Stomach smooth muscle (tissue), 2 donors: ENCODE measurements around the gene RAF1.

Experiments used
- H3K27ac ChIP-seq: one replicate; pipeline ENCODE4 v1.7.0; 2013; ENCODE audit warnings: mild to moderate bottlenecking, low read length, inconsistent platforms
- H3K27me3 ChIP-seq, 2 donors: one replicate each; pipeline ENCODE4 v1.7.0; 2013; ENCODE audit warnings: low read length in 2 of 2; ENCODE audit not compliant: insufficient read depth in 2 of 2, control insufficient read depth in 1 of 2
- H3K36me3 ChIP-seq, 2 donors: one replicate each; pipeline ENCODE4 v1.7.0; 2013; ENCODE audit warnings: low read length in 2 of 2; ENCODE audit not compliant: control insufficient read depth in 2 of 2, insufficient read depth in 2 of 2
- H3K4me1 ChIP-seq: one replicate; pipeline ENCODE4 v1.7.0; 2013; ENCODE audit warnings: low read length; ENCODE audit not compliant: control insufficient read depth, insufficient read depth
- H3K4me3 ChIP-seq, 2 donors: one replicate each; pipeline ENCODE4 v1.7.0; 2013; ENCODE audit warnings: low read length in 2 of 2
- H3K9ac ChIP-seq, 2 donors: one replicate each; pipeline ENCODE4 v1.7.0; 2013; ENCODE audit warnings: low read length in 2 of 2, mild to moderate bottlenecking in 1 of 2
- H3K9me3 ChIP-seq, 2 donors: one replicate each; pipeline ENCODE4 v1.7.0; 2013; ENCODE audit warnings: low read length in 2 of 2; ENCODE audit not compliant: control insufficient read depth in 2 of 2
- donor health status: healthy.
- donor health status: Pancreatic carcinoma.

Gene RAF1

GRCh38 chr3:12593473-12593872, 70.4 kb downstream of the RAF1 start:
- no peaks in the 10 kb centered on the region for H3K27me3 ChIP-seq
- peaks cover 52 to 57% of the 10 kb centered on the region in 2 donors for H3K36me3 ChIP-seq
- peaks cover 4% of the 10 kb centered on the region for H3K4me1 ChIP-seq
- H3K27ac ChIP-seq, result no peak overlapping the region
- H3K4me3 ChIP-seq, result no peak overlapping the region
- H3K9ac ChIP-seq, result no peak overlapping the region
- H3K9me3 ChIP-seq, result no peaks in the 10 kb centered on the region

- Histone ChIP-seq H3K27me3 (no peaks in the 10 kb centered on the region), H3K4me1 (peaks cover 4% of the 10 kb centered on the region), H3K4me3 (no peak overlapping the region), H3K36me3 (peaks cover 52 to 57% of the 10 kb centered on the region in 2 donors), H3K9me3 (no peaks in the 10 kb centered on the region), H3K9ac (no peak overlapping the region), H3K27ac (no peak overlapping the region)
Observed at GRCh38 chr3:12591997-12592715, 71.8 kb downstream of the RAF1 start.

DNA sequence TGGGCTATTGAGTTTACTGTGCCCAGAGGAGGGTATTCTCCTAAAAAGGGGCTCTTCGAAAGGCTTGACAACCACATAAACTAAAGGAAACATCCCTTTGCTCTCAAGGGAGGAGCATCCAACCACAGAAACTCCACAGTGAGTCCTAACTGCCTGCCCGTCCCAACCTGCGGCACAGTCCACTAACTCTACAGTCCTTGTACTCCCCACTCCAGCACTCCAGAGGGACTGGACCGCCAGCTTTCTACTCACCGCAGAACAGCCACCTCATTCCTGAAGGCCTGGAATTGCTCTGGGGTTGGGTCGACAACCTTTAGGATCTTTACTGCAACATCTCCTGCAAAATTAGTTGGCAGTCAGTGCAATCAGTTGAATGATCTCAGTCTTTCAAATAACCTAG, 72.5 kb downstream of the RAF1 start:
- peaks cover 4% of the 10 kb centered on the region for H3K4me1 ChIP-seq
- no peak overlapping the region for H3K9ac ChIP-seq
- H3K36me3 ChIP-seq, result peaks cover 53 to 55% of the 10 kb centered on the region in 2 donors
- no peaks in the 10 kb centered on the region for H3K27me3 ChIP-seq
- no peaks in the 10 kb centered on the region for H3K9me3 ChIP-seq
- no peak overlapping the region for H3K27ac ChIP-seq
- no peak overlapping the region for H3K4me3 ChIP-seq

DNA sequence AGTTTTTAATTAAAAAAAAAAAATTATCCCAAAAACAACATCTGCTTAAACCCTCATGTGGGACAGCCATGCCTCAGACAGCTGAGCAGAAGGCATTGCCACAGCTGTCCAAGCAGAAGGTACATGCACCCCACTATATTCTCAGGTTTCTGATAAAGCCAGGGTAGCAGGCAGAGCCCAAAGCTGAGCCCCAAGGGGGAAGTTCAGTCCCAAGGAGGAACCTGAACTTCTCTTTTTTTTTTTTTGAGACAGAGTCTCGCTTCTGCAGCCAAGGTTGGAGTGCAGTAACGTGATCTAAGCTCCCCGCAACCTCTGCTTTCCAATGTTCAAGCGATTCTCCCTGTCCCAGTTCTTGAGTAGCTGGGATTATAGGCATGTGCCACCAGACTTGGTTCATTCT, 73.8 kb downstream of the RAF1 start:
- H3K4me1 ChIP-seq, result peaks cover 4% of the 10 kb centered on the region
- no peaks in the 10 kb centered on the region for H3K9me3 ChIP-seq
- no peaks in the 10 kb centered on the region for H3K27me3 ChIP-seq
- H3K36me3 ChIP-seq, result peaks cover 59 to 60% of the 10 kb centered on the region in 2 donors
- no peak overlapping the region for H3K4me3 ChIP-seq
- no peak overlapping the region for H3K9ac ChIP-seq
- H3K27ac ChIP-seq, result no peak overlapping the region

- no peaks in the 10 kb centered on the region for H3K9me3 ChIP-seq
- H3K27ac ChIP-seq, result no peak overlapping the region
- H3K36me3 ChIP-seq, result peaks cover 59 to 62% of the 10 kb centered on the region in 2 donors
- H3K27me3 ChIP-seq, result no peaks in the 10 kb centered on the region
- H3K4me3 ChIP-seq, result no peak overlapping the region
- no peak overlapping the region for H3K9ac ChIP-seq
- peaks cover 4% of the 10 kb centered on the region for H3K4me1 ChIP-seq
Observed at GRCh38 chr3:12588039-12589009, 75.6 kb downstream of the RAF1 start.

- H3K9ac ChIP-seq, result no peak overlapping the region
- no peak overlapping the region for H3K27ac ChIP-seq
- H3K4me3 ChIP-seq, result no peak overlapping the region
- H3K4me1 ChIP-seq, result no peaks in the 10 kb centered on the region
- H3K9me3 ChIP-seq, result no peaks in the 10 kb centered on the region
- peaks cover 70 to 71% of the 10 kb centered on the region in 2 donors for H3K36me3 ChIP-seq
- no peaks in the 10 kb centered on the region for H3K27me3 ChIP-seq
Observed at GRCh38 chr3:12586403-12586802, 77.5 kb downstream of the RAF1 start.

- Histone ChIP-seq H3K9me3 (no peaks in the 10 kb centered on the region), H3K4me3 (no peak overlapping the region), H3K27ac (no peak overlapping the region), H3K27me3 (no peaks in the 10 kb centered on the region), H3K36me3 (peaks cover 68 to 70% of the 10 kb centered on the region in 2 donors), H3K9ac (no peak overlapping the region), H3K4me1 (no peaks in the 10 kb centered on the region)
Observed at GRCh38 chr3:12585970-12586369, 77.9 kb downstream of the RAF1 start.

- H3K36me3 ChIP-seq, result peaks cover 62% of the 10 kb centered on the region in 2 donors
- no peaks in the 10 kb centered on the region for H3K9me3 ChIP-seq
- H3K27me3 ChIP-seq, result no peaks in the 10 kb centered on the region
- no peaks in the 10 kb centered on the region for H3K4me1 ChIP-seq
- H3K9ac ChIP-seq, result no peak overlapping the region
- H3K4me3 ChIP-seq, result no peak overlapping the region
- no peak overlapping the region for H3K27ac ChIP-seq
Observed at GRCh38 chr3:12585181-12585580, 78.7 kb downstream of the RAF1 start.

GRCh38 chr3:12584083-12584482, 79.8 kb downstream of the RAF1 start:
- Histone ChIP-seq H3K4me1 (no peaks in the 10 kb centered on the region), H3K27me3 (no peaks in the 10 kb centered on the region), H3K9me3 (no peaks in the 10 kb centered on the region), H3K4me3 (no peak overlapping the region), H3K27ac (no peak overlapping the region), H3K36me3 (peaks cover 63 to 65% of the 10 kb centered on the region in 2 donors), H3K9ac (no peak overlapping the region)

DNA sequence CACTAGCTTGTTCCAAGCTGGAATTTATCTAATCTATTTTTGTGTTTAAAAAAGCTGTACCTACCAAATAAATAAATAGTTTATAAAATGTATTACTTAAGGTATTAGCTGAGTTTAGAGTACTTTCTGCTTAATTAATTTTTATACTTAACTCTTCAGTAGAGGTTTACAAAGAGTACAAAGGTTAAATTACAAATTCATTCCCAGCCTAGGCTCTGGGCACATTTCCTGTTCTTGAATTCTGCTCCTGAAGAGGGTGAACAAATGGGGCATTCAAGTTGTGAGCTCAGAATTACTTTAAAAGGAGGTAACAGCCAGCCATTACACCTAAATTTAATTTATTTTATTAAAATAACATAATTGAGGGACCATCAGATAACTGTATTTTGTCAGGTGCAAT, 80.6 kb downstream of the RAF1 start:
- no peaks in the 10 kb centered on the region for H3K4me1 ChIP-seq
- H3K27ac ChIP-seq, result no peak overlapping the region
- H3K9ac ChIP-seq, result no peak overlapping the region
- peaks cover 55 to 61% of the 10 kb centered on the region in 2 donors for H3K36me3 ChIP-seq
- H3K4me3 ChIP-seq, result no peak overlapping the region
- H3K9me3 ChIP-seq, result no peaks in the 10 kb centered on the region
- no peaks in the 10 kb centered on the region for H3K27me3 ChIP-seq
